HG03025 (cell line): ENCODE data around the gene C2orf69.
A peak's percentile ranks its signal among the peaks of the same experiment; 100 is the strongest.

Source experiments
- ATAC-seq: cut with Tn5 transposase; IDR thresholded peaks from one replicate; pipeline ENCODE4 v1.9.1; 2021; ENCODE audit warnings: mild to moderate bottlenecking, moderate library complexity; ENCODE audit not compliant: unreplicated experiment, low FRiP score

Gene C2orf69, protein sequence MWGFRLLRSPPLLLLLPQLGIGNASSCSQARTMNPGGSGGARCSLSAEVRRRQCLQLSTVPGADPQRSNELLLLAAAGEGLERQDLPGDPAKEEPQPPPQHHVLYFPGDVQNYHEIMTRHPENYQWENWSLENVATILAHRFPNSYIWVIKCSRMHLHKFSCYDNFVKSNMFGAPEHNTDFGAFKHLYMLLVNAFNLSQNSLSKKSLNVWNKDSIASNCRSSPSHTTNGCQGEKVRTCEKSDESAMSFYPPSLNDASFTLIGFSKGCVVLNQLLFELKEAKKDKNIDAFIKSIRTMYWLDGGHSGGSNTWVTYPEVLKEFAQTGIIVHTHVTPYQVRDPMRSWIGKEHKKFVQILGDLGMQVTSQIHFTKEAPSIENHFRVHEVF

DNA sequence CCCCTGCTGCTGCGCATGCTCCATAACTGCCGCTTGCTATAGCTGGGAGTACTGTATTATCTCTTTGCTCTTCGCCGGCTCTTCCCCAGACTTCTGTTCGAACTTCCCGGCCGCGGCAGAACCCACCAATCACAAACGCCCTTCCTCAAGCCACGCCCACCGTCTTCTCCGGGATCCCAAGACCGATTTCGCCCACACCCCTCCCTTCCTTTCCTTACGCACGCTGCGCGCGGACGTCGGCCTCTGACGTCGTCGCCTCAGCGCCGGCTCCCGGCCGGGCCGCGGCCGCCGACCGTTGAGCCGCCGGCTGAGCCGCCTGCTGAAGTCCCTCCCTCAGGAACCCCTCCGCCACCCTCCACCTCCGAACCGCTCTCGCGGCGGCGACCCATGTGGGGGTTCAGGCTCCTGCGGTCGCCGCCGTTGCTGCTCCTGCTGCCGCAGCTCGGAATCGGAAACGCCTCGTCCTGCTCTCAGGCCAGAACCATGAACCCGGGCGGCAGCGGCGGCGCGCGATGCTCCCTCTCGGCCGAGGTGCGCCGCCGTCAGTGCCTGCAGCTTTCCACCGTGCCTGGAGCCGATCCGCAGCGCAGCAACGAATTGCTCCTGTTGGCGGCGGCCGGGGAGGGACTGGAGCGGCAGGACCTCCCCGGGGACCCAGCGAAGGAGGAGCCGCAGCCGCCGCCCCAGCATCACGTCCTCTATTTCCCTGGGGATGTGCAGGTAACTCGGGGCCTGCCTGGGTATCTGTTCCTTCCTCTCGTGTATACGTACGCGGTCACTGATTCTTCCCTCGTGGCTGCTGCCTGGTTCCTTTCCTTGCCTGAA lies at the start of gene C2orf69:
Gene C2orf69 (plus strand): TSS at position 242 of the 825 bp plus-strand sequence. CDS start 146 bp downstream, at position 388.
- peak; percentile 92 for ATAC-seq

DNA sequence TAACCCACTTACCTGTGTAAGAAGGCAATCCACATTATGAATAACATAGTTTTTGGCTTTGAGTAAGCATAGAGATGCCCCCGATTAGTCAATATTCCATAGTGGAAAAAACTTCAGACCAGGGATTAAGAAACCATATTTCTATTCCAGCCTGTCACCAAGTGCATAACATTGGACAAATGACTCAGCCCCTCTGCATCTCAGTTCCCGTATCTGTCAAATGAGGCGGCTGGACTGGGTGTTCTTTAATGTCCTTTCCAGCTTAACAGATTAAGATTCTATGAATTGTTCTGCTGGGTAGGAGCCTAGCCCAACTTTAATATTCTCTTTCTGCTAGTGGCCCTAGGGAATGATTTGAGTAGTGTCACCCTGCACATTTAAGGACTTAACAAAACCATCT lies 48.3 kb upstream of the C2orf69 start:
- ATAC-seq = no peak

DNA sequence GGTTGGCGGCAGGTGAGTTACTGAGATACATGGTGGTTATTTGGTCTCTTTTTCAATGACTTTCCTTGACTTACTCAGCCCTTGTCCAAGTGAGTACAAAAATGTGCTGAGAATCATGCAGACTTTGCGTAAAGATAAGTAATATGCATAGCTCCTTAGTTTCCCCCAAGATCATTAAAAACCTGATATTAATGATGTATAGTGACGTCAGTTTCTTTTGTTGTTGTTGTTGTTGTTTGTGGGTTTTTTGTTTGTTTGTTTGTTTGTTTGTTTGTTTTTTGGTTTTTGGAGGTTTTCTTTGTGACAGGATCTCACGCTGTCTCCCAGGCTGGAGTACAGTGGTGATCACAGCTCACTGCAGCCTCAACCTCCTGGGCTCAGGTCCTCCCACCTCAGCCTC lies 45.2 kb upstream of the C2orf69 start:
- no peak for ATAC-seq

DNA sequence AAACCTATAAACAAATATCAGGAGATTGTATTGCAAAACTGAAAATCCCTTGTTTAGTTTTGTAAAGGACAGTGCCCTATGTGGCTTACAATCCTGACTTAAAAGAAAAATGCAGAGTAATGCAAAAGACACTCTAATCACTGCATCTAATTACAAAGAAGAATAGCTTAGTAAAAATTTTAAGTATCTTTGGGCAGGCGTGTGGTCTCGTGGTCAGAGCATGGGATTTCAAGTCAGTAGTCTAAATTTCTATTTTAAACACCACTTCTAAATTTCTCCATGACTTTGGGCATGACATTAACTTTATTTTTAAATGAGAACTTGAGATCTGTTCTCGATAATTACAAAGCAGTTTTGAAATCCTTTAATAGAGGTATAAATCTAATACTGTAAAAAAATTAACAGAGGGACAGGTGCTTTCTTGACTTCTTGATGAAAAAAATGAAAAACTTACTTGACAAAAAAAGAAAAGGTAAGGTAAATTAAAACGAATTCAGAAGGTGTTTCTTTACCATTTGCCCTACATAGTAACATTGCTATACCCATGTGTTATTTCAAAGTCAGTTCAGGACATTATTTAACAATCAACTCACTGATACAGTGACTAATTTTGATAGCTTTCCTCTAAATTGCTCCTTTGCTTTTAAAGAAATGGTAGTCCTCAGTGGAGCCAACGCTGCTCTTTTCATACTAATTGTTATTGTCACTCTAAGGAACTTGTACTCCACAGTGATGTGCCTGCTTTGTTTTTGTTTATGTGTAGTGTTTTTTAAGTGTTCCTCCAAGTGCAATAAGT lies 42.5 kb upstream of the C2orf69 start:
- no peak for ATAC-seq

DNA sequence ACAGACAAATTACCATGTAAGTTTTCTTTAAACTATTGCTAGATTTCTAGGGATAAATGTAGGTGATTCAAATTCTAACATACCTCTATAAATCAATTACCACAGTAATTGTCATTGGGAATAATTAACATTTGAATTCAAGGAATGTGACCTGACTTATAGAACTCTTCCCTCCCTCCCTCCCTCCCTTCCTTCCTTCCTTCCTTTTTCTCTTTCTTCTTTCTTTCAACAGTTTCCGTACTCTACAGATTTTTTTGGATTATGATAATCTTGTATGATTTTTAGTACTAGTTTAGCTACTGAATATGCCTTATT lies 41.9 kb upstream of the C2orf69 start:
- ATAC-seq = no peak

DNA sequence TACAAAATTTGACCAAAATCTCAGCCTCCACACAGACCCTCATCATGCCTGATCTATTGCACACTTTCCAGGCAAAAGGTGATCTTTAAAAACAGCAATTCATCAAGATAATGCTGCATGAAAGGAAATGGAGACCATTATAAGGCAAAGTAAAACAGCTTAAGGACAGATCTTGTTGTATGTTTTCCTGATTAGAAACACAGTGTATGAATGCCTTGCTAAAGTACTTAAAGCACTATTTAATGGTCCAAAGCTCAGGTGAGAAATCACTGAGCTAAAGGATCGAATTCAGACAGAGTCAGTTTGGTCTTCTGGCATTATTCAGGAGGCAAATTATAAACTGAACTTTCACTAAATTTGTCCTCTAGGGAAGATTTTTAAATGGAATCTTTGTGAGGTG lies 41.4 kb upstream of the C2orf69 start:
- no peak for ATAC-seq

DNA sequence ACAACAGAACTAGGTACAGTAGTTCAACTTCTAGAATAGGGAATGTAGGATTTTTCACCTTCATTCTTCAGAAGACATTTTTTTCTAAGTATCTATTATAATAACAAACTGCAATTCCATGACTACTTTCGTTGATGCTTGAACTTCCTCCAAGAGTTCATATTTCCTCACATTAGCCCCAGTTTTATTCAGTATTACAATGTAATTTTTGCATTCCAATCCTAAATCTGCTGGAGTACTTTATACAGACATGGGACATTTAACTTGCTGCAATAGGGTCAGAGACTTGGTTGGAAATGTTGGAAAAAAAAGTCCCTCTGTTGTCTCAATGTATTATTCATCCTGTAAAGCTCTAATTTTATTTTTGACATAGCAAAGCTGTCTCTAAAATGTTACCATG lies 40.5 kb upstream of the C2orf69 start:
- no peak for ATAC-seq

DNA sequence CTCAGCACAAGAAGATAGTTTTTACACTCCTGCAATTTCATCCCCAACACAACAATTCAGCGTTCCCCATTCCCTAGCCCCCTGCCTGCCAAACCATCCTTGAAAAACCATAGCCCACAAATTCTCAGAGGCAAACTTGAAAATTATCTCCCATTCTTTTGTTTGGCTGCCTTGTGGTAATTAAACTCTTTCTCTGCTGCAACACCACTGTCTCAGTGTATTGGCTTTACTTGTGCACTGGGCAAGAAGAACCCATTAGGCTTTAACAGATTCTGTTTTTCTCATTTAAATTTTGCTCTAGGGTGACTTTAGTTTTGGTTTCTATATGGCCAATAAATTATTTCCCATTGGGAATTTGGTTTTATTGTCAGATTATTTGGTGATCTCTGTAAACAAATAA lies 36.9 kb upstream of the C2orf69 start:
- no peak for ATAC-seq

DNA sequence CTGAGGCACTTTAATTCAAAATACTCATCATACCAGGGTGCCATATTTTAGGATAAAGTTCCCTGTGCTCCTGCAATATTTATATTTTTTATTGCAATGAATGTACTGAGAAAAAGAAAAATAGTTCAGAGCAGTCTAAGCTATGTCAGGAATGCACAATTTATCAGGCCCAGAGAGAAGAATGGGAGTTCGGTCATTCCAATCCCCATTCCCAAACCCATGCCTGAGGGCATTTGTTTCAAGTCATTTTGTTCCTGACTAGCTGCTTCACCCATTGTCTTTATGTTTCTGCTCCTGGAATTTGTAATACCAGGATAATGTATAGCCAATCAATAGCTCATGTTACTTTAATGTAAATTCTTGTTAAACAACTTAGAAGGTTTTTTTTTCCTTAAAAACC lies 35.7 kb upstream of the C2orf69 start:
- no peak for ATAC-seq

DNA sequence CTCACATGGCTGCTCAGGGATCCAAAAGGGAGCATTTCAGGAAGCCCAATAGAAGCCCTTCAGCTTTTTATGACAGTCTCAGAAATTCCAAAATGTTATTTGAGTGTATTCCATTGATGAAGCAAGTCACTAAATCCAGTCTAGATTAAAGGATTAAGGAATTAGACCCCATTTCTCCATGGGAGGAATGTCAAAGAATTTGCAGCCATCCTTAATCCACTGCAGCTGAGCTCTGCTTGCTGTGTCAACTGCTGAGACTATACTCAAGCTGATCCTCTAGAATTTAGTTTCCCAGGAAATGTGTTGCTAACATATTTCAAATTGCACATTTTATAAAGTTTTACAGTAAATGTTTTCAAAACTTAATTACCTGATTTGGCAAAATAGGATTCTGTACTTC lies 28.4 kb upstream of the C2orf69 start:
- no peak for ATAC-seq

DNA sequence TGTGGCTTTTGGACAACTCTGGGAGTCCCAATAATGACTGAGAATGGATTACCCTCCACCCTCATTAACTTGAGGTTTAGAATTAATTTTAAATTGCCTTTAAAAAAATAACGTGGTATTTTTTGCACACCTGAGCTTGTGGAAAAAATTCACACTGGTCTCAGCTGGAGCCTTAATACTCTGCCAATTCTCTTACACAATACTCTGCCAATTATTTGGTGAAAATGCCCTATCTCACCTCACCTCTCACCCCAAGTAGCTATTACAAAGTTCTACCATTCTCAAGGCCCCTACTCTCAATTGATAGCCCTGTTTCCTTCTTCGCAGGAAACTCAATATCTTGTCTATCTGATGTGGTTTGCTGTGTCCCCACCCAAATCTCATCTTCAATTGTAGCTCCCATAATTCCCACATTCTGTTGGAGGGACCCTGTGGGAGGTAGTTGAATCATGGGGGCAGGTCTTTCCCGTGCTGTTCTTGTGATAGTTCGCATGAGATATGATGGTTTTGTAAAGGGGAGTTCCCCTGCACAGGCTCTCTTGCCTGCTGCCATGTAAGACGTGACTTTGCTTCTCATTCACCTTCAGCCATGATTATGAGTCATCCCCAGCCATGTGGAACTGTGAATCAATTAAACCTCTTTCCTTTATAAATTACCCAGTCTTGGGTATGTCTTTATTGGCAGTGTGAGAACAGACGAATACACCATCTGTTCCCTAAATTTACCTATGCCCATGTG lies 27.4 kb upstream of the C2orf69 start:
- no peak for ATAC-seq

DNA sequence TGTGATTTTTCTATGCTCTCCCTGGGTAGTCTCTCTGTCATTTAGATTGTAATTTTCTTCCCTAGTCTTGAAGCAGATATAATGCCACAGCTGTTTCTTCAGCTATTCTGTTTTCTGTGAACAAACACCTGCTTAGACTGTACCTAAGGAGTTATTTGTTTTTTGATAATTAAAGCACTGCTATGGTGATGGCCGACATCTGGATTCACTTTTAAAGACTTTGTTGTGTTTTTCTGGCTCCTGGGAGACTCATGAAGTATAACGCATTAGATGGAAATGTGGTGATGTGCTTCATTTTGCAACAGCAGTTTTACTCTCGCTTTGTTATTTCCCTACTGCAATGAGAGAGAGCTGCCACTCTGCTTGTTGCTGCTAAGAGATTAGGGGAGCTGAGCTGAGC lies 15.7 kb upstream of the C2orf69 start:
- ATAC-seq = no peak

DNA sequence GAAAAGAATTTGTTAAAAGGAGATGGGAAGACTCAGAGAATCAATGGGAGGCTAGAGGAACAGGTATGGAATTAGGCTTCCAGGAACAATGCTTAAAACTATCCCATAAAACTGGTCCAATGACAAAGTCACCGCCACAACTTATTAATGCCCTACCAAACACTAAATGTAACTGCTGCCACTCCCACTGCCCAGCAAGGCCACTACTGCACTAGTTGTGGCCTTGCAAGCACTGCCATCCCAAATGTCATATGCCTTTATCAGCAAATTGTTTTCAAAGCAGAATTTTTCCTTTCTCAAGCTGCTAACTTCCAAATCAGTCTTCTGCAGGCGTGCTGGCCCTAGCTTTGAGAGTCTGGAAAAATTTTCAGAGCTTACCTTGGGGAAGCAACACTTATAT lies 14.5 kb upstream of the C2orf69 start:
- no peak for ATAC-seq

DNA sequence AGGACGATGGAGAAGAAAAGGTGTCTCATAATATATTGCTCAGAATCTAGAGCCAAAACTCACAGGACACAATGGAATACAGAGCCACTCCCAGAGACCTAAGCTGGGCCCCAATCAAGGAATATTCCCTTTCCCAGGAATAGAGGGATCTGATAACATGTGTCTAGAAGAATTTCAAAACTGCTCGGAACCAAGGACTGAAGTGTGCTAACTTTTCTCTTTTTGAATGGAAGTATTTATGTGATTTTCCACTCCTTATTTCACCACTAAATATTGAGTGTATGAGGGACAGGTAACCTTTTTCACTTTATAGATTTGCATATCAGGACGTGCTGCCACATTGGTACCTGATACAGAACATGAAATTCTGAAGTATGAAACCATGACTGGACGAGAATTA lies 9.2 kb upstream of the C2orf69 start:
- no peak for ATAC-seq

DNA sequence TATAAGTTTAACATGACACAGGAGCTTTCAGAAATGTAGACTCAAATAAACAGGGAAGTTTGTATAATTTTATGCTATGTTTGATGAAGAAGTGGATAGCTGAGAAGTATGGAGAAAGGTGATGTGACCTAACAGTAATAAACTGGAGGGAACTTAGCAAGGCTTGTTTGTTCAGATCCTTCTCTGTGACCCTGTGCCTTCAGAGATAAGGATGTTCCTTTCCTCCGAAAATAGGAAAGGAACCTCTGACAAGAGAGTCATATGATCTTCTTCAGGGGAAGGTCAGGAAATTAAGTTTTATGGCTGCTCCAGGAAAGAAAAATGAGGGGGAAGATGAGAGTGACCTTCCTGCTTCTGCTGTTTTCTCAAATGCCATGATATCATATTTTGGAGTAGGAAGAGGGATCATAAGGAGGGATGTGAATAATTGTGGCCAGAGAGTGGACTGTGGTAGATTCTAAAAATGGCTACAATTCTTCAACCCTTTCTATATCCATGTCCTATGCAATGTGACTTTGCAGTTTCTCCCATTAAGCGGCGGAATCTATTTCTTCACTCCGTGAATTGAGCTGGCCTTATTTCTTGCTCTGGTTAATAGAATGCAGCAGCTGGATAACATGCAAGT lies 8.5 kb upstream of the C2orf69 start:
- ATAC-seq = no peak

DNA sequence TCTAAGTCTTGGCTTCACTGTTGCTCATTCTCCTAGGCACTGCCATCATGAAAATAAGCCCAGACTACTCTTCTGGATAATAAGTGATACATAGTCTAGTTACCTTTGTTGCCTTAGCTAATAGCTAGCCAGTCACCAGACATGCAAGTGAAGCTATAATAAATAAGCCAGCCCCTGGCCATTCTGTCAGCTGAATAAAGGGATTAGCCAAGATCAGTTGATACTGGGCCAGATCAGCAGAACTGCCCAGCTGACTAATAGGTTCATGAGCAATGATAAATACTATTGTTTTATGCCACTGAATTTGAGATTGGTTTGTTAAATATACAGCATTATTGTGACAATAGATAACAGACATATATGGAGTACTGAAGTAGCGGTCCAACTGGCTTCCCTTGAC lies 8.0 kb upstream of the C2orf69 start:
- no peak for ATAC-seq

DNA sequence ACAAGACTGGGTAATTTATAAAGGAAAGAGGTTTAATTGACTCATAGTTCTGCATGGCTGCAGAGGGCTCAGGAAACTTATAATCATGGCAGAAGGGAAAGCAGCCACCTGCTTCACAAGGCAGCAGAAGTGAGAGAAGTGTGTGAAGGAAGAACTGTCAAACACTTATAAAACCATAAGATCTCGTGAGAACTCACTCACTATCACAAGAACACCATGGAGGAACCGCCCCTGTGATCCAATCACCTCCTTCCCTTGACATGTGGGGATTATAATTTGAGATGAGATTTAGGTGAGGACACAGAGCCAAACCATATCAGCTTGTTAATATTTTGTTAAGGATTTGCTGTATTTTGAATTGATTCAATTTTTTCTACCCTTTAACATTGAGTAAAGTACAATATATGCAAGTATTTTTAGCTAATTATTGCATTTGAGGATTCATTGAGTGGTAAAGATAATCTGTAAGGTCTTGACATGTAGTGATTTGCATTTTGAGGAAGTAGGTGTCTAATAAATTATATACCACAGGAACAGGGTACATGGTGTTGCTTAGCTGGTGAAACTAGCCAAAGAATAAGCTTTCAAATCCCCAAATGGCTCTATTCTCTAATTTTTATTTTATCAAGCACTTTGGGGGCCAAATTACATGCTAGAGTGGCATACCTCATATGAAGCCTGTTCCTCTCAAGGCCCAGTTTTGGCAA lies 3.9 kb upstream of the C2orf69 start:
- no peak for ATAC-seq

DNA sequence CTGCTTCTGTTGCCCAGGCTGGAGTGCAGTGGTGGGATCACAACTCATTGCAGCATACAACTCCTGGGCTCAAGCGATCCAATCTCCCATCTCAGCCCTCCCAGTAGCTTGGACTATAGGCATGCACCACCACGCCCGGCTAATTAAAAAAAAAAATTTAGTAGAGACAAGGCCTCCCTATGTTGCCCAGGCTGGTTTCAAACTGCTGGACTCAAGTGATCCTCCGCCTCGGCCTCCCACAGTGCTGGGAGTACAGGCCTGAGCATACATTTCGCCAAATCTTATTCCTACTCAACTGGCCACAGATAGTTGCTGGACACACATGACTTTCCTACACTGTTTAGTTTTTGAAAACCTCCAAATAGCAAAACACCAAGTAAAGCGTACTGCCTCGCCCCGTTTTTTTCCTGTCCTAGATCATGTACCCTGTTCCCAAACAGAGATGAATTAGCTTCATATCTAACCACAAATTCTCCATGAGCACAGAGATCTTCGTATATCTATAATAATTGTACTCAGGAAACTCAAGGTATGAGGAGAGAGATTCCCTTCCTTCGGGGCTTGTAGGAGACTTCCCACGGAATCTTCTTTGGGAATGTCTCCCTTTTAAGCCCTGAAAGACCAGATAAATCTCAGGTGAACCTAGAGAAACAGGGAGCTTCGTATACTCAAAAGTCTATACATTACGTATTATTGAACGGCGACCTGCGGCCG lies 598 bp upstream of the C2orf69 start:
- no peak for ATAC-seq

DNA sequence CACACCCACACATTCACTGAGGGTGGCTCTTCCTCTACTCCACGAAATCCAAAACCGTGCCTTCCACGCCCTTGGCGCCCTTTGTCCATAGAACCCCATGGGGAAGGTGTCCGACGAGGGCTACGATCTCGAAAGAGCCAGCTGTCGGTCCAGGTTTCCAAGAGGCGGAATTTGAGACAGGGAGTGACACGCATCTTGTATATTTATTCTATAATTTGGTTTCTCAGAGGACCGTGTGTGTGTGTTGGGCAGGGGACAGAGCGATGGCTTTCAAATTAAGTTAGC lies 726 bp downstream of the C2orf69 start:
- ATAC-seq = no peak
